Fibroblast of skin of right quadriceps (primary cell): ENCODE data around the gene SLCO2B1.

ENCODE experiments used
- DNase-seq: peaks from one replicate; pipeline ENCODE4 v3.0.0-alpha.2; 2013

Gene SLCO2B1

GRCh38 chr11:75145196-75145971, 5.5 kb upstream of the SLCO2B1 start:
- DNase-seq = no peak

GRCh38 chr11:75145972-75146519, 4.9 kb upstream of the SLCO2B1 start:
- DNase-seq = no peak

- no peak for DNase-seq
Measured at GRCh38 chr11:75146711-75147110, 4.2 kb upstream of the SLCO2B1 start.

- DNase-seq = no peak
Measured at GRCh38 chr11:75147191-75147874, 3.6 kb upstream of the SLCO2B1 start.

GRCh38 chr11:75147875-75148263, 3.0 kb upstream of the SLCO2B1 start:
- DNase-seq = no peak

- DNase-seq = no peak
Measured at GRCh38 chr11:75148436-75148983, 2.4 kb upstream of the SLCO2B1 start.

- no peak for DNase-seq
Measured at GRCh38 chr11:75149766-75150465, 991 bp upstream of the SLCO2B1 start.

GRCh38 chr11:75151346-75152047, 590 bp downstream of the SLCO2B1 start:
- no peak for DNase-seq

- no peak for DNase-seq
Measured at GRCh38 chr11:75152090-75152489, 1.2 kb downstream of the SLCO2B1 start.

GRCh38 chr11:75152651-75153427, 1.9 kb downstream of the SLCO2B1 start:
- DNase-seq = no peak

GRCh38 chr11:75154646-75155569, 4.0 kb downstream of the SLCO2B1 start:
- no peak for DNase-seq

GRCh38 chr11:75155570-75156422, 4.9 kb downstream of the SLCO2B1 start:
- no peak for DNase-seq

- no peak for DNase-seq
Measured at GRCh38 chr11:75158241-75158640, 7.3 kb downstream of the SLCO2B1 start.

GRCh38 chr11:75158696-75159150, 7.8 kb downstream of the SLCO2B1 start:
- no peak for DNase-seq

- DNase-seq = no peak
Measured at GRCh38 chr11:75159151-75159953, 8.4 kb downstream of the SLCO2B1 start.

- no peak for DNase-seq
Measured at GRCh38 chr11:75160220-75160757, 9.4 kb downstream of the SLCO2B1 start.

GRCh38 chr11:75160880-75161279, 10.0 kb downstream of the SLCO2B1 start:
- no peak for DNase-seq

- no peak for DNase-seq
Measured at GRCh38 chr11:75161506-75162095, 10.7 kb downstream of the SLCO2B1 start.
